ENCODE data around the gene SPPL3.
"Not testable (repeated sequence)": the region's sequence is repeated elsewhere in the genome, so short reads cannot be mapped to it uniquely, and the experiment has no call there.

Gene SPPL3

GRCh38 chr12:120820884-120821510 lies 83.2 kb downstream of the SPPL3 start:
- no peak for DNase-seq (ENCODE audit: low spot score)

GRCh38 chr12:120818416-120818815 lies 85.7 kb downstream of the SPPL3 start:
- DNase-seq (ENCODE audit: low spot score) = no peak

GRCh38 chr12:120817559-120818330 lies 86.4 kb downstream of the SPPL3 start:
- no peak for DNase-seq (ENCODE audit: low spot score)

- no peak for DNase-seq (ENCODE audit: low spot score)
These were observed 87.8 kb downstream of the SPPL3 start for GRCh38 chr12:120816363-120816762.

- DNase-seq (ENCODE audit: low spot score) = no peak
These were observed 89.2 kb downstream of the SPPL3 start for GRCh38 chr12:120814903-120815429.

- DNase-seq (ENCODE audit: low spot score) = no peak
These were observed 89.8 kb downstream of the SPPL3 start for GRCh38 chr12:120814203-120814902.

- DNase-seq (ENCODE audit: low spot score) = no peak
These were observed 90.5 kb downstream of the SPPL3 start for GRCh38 chr12:120813588-120814153.

DNA sequence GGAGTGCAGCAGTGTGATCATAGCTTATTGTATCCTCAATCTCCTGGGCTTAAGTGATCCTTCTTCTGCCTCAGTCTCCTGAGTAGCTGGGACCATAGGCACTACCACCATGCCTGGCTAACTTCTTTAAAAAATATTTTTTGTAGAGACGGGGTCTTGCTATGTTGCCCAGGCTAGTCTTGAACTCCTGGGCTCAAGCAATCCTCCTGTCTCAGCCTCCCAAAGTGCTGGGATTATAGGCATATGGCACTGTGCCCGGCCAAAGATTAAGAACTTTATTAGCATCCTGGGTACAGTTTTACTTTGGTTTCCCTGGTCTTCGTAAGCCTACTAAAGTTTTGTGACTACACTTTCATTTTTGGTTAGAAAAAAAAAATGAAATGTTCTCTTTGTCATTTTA lies 94.1 kb downstream of the SPPL3 start:
- DNase-seq (ENCODE audit: low spot score) = no peak

DNA sequence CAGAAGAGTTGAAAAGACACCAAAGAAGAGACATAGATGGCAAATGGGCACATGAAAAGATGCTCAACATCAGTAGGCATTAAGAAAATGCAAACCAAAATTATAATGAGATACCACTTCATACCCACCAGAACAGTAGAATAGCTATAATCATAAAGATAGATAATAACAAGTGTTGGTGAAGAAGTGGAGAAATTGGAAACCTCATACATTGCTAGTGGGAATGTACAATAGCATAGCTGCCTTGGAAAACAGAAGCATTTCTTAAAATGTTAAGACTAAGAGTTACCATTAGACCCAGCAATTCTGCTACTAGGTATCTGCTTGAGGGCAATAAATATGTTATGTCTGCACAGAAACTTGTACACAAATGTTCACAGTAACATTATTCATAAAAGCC lies 99.7 kb downstream of the SPPL3 start:
- no peak for DNase-seq (ENCODE audit: low spot score)

- DNase-seq (ENCODE audit: low spot score) = no peak
These were observed 103.0 kb downstream of the SPPL3 start for GRCh38 chr12:120801146-120801545.

DNA sequence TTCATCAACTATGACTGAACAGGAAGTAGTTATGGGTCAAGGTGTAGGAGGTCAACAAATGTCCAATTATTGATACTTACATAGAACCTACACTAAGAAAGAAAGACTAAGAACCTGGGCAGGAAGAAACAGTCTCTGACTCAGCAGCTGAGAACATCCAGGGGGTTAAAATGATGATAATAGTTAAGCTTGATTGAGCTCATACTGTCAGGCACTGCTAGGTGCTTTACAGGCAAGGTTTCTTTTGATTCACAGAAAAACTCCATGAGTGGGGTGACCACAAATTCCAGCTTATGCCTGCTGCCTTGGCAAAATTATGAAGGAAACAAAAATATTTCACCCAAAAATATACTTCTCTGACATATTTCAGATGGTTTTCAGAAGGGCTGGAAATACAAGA lies 103.5 kb downstream of the SPPL3 start:
- no peak for DNase-seq (ENCODE audit: low spot score)

DNA sequence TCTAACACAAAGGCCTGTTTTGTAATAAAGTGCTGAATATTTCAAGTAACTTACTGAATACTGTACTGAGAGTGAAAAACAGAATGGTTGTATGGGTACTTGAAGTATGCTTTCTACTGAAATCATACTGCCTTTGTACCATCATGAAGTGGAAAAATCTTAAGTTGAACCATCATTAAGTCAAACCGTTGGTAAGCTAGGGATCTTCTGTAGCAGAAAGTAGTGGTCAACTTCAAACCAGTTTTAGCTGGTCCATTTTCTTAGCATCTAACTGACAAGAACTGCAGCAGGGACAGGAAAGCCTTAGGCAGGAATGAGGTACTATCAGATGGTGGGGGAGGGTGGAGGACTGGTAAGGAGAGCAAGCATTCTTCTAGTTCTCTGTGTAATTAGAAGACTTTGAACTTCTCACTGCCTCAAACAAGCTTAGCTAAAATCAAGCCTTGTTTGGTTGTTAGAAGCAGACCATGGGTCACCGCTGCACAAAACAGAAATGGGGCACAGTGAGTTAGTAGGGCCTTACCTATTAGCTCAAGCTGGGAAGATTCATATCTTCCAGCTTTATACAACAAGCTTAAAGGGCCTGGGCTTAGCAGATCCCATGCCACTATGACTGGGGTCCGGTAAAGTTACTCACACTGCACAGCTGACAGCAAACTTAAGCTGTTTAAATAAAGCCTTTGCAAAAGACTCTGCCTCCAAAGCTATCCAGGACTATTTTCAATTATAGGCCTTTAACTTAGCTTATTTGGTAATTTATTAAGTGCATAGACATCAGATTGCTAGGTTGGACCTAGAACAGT lies 104.7 kb downstream of the SPPL3 start:
- no peak for DNase-seq (ENCODE audit: low spot score)

DNA sequence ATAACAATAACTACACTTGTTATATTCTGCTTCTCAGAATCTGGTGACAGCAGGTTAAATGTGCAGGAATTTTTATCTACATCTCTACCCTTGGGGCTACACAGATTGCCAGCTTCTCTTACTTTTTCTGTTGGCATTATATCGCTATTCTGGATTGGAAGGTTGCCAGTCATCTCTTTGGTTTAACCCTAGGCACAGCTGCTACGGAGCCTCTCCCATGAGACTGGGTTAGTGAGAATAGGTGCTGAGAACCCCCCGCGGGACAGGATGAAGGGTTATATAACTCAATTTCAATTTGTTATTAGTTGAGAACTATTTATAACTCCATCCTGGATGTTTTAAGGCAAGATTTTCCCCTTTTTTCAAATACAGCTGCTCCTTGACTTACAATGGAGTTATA lies 105.5 kb downstream of the SPPL3 start:
- no peak for DNase-seq (ENCODE audit: low spot score)

- no peak for DNase-seq (ENCODE audit: low spot score)
These were observed 106.2 kb downstream of the SPPL3 start for GRCh38 chr12:120797677-120798642.

- DNase-seq (ENCODE audit: low spot score) = no peak
These were observed 108.5 kb downstream of the SPPL3 start for GRCh38 chr12:120795441-120796178.

GRCh38 chr12:120793357-120793756 lies 110.8 kb downstream of the SPPL3 start:
- no peak for DNase-seq (ENCODE audit: low spot score)

- not testable (repeated sequence) for DNase-seq (ENCODE audit: low spot score)
These were observed 111.7 kb downstream of the SPPL3 start for GRCh38 chr12:120792456-120792855.

DNA sequence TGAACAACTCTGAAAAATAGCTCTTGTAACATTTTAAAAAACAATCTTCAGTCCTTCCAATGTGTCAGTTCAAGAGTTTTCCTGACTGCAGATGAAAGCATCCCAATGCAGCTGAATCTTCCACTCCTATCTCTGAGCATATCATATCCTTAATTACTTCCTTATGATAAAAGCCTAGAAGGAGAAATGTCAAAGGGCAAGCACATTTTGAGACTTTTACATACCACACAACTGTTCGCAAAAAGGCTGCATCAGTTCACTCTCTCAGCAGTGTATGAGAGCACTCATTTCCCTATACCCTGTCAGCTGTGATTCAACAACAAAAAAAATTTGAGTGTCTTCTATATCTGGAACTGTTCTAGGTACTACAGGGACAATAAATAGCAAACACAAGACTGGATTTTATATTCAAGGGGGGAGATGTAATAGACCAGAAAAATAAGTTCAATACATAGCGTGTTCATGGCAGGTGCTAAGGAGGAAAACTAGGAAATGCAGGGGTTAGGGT lies 112.4 kb downstream of the SPPL3 start:
- no peak for DNase-seq (ENCODE audit: low spot score)

DNA sequence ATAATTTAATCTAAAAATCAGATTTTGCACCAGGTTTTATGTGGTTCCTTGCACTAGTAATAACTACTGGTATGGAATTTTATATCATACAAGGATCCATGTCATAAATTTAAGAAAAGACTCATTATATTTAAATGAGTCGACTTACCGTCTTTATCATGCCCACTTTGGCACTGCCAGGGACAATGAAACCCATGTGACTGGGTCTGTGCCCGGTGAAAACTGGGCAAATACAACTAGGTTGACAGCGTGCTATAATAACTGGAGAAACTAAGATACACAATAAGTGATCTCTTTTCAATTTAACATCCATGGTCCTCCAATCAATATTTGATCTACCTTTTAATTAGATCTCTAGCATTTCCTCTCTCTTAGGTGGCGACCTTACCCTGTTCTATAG lies 114.0 kb downstream of the SPPL3 start:
- DNase-seq (ENCODE audit: low spot score) = no peak

- DNase-seq (ENCODE audit: low spot score) = no peak
These were observed 116.3 kb downstream of the SPPL3 start for GRCh38 chr12:120787889-120788288.

Measured in CD4-positive, alpha-beta T cell treated with Interleukin-2 at 100 ng/mL for 4 hours (primary cell).